Liver (tissue), 3 donors: ENCODE data around the gene RAB4B.

Source experiments
- FOXA1 ChIP-seq: IDR thresholded peaks from 2 replicates; pipeline ENCODE4 v1.6.1; 2016; ENCODE audit warnings: antibody characterized with exemption
- GABPA ChIP-seq, 2 donors: IDR thresholded peaks in 1 of 2; conservative IDR thresholded peaks in 1 of 2; 2 replicates each; pipeline ENCODE4 v1.6.1; 2016; ENCODE audit warnings: antibody characterized with exemption in 2 of 2, mild to moderate bottlenecking in 1 of 2, moderate library complexity in 1 of 2
- HNF4G ChIP-seq: IDR thresholded peaks from 2 replicates; pipeline ENCODE4 v1.6.1; 2016; ENCODE audit warnings: antibody characterized with exemption
- JUND ChIP-seq, 2 donors: IDR thresholded peaks; 2 replicates each; pipeline ENCODE4 v1.6.1; 2016; ENCODE audit warnings: antibody characterized with exemption in 2 of 2
- RAD21 ChIP-seq, 2 donors: IDR thresholded peaks; 2 replicates each; pipeline ENCODE4 v1.6.1; 2016; ENCODE audit warnings: antibody characterized with exemption in 2 of 2, mild to moderate bottlenecking in 2 of 2
- TAF1 ChIP-seq: conservative IDR thresholded peaks from 2 replicates; pipeline ENCODE4 v1.6.1; 2016; ENCODE audit warnings: antibody characterized with exemption, mild to moderate bottlenecking
- YY1 ChIP-seq: IDR thresholded peaks from 2 replicates; pipeline ENCODE4 v1.6.1; 2016; ENCODE audit warnings: antibody characterized with exemption, mild to moderate bottlenecking
- TF ChIP-seq, protein P1 (sequence below): fragments of 150-350 bp; IDR thresholded peaks from 2 replicates; pipeline ENCODE4 v1.5.1; 2017; ENCODE audit warnings: improper control_type of control experiment, low read depth, low read length; ENCODE audit not compliant: missing input control
- TF ChIP-seq, protein P2 (sequence below): IDR thresholded peaks from 2 replicates; pipeline ENCODE4 v1.6.1; 2016; ENCODE audit warnings: antibody characterized with exemption, mild to moderate bottlenecking
- TF ChIP-seq, protein P3 (sequence below): IDR thresholded peaks from 2 replicates; pipeline ENCODE4 v1.6.1; 2016; ENCODE audit warnings: antibody characterized with exemption
- donor health status: healthy.
- donor health status: healthy.

DNA sequence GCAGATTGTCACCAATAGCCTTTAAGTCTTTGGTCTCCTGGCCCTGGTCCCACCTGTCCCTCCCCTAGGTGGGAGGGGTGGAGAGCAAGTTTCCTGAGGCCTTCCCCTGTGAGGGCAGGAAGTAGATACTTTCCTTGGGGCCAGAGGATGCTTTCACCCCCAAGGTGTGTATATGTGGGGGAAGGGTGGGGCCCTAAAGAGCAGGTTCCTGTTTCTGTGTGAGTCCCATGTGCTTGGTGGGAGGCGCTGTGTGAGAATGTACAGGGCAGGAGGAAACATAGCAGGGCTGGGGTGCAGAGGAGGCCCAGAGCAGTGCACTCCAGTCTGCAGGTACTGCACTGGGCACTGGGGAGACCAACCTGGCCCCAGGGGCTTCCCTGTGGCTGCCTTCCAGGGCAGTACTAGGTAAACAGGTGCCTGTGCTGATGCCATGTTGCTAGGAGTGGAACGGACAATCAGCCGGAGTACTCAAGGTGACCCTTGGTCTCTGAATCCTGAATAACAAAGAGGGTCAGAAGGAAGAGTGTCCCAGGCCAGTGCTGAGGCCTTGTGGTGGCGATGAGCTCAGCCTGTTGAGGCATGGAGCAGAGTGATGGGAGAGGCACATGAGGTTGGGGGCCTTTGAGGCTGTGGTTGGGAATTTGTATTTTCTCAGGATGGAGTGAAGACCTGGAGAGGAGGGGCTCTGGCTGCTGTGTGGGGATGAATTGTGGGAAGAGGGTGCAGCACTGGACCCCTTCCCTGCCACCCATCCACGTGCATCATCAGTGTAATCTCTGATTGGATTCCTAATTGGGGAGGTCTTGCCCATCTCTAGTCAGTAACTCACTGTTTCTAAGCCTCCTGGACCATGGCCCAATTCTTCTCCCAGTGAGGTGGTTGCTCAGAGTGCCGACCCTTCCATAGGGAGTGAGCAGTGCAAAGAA lies 26.1 kb downstream of the RAB4B start:
- TF ChIP-seq, protein P1, sequence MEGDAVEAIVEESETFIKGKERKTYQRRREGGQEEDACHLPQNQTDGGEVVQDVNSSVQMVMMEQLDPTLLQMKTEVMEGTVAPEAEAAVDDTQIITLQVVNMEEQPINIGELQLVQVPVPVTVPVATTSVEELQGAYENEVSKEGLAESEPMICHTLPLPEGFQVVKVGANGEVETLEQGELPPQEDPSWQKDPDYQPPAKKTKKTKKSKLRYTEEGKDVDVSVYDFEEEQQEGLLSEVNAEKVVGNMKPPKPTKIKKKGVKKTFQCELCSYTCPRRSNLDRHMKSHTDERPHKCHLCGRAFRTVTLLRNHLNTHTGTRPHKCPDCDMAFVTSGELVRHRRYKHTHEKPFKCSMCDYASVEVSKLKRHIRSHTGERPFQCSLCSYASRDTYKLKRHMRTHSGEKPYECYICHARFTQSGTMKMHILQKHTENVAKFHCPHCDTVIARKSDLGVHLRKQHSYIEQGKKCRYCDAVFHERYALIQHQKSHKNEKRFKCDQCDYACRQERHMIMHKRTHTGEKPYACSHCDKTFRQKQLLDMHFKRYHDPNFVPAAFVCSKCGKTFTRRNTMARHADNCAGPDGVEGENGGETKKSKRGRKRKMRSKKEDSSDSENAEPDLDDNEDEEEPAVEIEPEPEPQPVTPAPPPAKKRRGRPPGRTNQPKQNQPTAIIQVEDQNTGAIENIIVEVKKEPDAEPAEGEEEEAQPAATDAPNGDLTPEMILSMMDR, result no peak
- no peak for TF ChIP-seq FOXA1
- TF ChIP-seq, protein P2, sequence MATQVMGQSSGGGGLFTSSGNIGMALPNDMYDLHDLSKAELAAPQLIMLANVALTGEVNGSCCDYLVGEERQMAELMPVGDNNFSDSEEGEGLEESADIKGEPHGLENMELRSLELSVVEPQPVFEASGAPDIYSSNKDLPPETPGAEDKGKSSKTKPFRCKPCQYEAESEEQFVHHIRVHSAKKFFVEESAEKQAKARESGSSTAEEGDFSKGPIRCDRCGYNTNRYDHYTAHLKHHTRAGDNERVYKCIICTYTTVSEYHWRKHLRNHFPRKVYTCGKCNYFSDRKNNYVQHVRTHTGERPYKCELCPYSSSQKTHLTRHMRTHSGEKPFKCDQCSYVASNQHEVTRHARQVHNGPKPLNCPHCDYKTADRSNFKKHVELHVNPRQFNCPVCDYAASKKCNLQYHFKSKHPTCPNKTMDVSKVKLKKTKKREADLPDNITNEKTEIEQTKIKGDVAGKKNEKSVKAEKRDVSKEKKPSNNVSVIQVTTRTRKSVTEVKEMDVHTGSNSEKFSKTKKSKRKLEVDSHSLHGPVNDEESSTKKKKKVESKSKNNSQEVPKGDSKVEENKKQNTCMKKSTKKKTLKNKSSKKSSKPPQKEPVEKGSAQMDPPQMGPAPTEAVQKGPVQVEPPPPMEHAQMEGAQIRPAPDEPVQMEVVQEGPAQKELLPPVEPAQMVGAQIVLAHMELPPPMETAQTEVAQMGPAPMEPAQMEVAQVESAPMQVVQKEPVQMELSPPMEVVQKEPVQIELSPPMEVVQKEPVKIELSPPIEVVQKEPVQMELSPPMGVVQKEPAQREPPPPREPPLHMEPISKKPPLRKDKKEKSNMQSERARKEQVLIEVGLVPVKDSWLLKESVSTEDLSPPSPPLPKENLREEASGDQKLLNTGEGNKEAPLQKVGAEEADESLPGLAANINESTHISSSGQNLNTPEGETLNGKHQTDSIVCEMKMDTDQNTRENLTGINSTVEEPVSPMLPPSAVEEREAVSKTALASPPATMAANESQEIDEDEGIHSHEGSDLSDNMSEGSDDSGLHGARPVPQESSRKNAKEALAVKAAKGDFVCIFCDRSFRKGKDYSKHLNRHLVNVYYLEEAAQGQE, result no peak
- TF ChIP-seq RAD21 (IDR thresholded peaks at IDR 0.05), result no peak
- no peak for TF ChIP-seq TAF1
- TF ChIP-seq HNF4G, result no peak
- no peak for TF ChIP-seq JUND (IDR thresholded peaks at IDR 0.05)
- TF ChIP-seq, protein P3, sequence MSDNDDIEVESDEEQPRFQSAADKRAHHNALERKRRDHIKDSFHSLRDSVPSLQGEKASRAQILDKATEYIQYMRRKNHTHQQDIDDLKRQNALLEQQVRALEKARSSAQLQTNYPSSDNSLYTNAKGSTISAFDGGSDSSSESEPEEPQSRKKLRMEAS, result no peak
- no peak for TF ChIP-seq YY1
- TF ChIP-seq GABPA (IDR thresholded peaks at IDR 0.05 in 1 of 2, conservative IDR thresholded peaks at IDR 0.05 in 1 of 2), result no peak
